Forelimb muscle (tissue), 1 donor: ENCODE measurements around the gene GLRX5. TPM values are rescaled to one million over a fixed set of nuclear protein-coding genes. Genes with fewer than 3 reads are reported as not detected.
A peak's percentile ranks its signal among the peaks of the same experiment; 100 is the strongest.
"Not testable (repeated sequence)": the region's sequence is repeated elsewhere in the genome, so short reads cannot be mapped to it uniquely, and the experiment has no call there.

Experiments
- DNase-seq: peaks from one replicate; pipeline ENCODE4 v3.0.0-alpha.2; 2013; ENCODE audit warnings: low read depth
- polyA plus RNA-seq: library from polyadenylated mRNA; unstranded; fragments of 120-200 nt; gene quantifications from one replicate; pipeline ENCODE4 v1.2.1, GENCODE V29; 2013; ENCODE audit not compliant: insufficient read length

GLRX5 gene
- polyA plus RNA-seq, 1 donor = 48.6 TPM

- DNase-seq = no peak
Measured at GRCh38 chr14:95553141-95553540, 18.3 kb downstream of the GLRX5 start.

GRCh38 chr14:95555053-95555452, 20.2 kb downstream of the GLRX5 start:
- no peak for DNase-seq

GRCh38 chr14:95557291-95557690, 22.4 kb downstream of the GLRX5 start:
- DNase-seq = no peak

GRCh38 chr14:95557832-95558231, 23.0 kb downstream of the GLRX5 start:
- DNase-seq = no peak

- DNase-seq = no peak
Measured at GRCh38 chr14:95559203-95559602, 24.4 kb downstream of the GLRX5 start.

GRCh38 chr14:95561001-95561412, 26.2 kb downstream of the GLRX5 start:
- peak; percentile 36 for DNase-seq

- DNase-seq = no peak
Measured at GRCh38 chr14:95562892-95563685, 28.2 kb downstream of the GLRX5 start.

GRCh38 chr14:95564060-95564459, 29.2 kb downstream of the GLRX5 start:
- DNase-seq = no peak

GRCh38 chr14:95569440-95569839, 34.6 kb downstream of the GLRX5 start:
- DNase-seq = no peak

GRCh38 chr14:95573313-95573712, 38.5 kb downstream of the GLRX5 start:
- DNase-seq = no peak

- DNase-seq = no peak
Measured at GRCh38 chr14:95575840-95576473, 41.1 kb downstream of the GLRX5 start.

- DNase-seq = no peak
Measured at GRCh38 chr14:95577067-95577800, 42.4 kb downstream of the GLRX5 start.

GRCh38 chr14:95577870-95578269, 43.0 kb downstream of the GLRX5 start:
- no peak for DNase-seq

- DNase-seq = not testable (repeated sequence)
Measured at GRCh38 chr14:95583836-95584617, 49.2 kb downstream of the GLRX5 start.

- no peak for DNase-seq
Measured at GRCh38 chr14:95585953-95586620, 51.2 kb downstream of the GLRX5 start.

GRCh38 chr14:95591182-95591581, 56.3 kb downstream of the GLRX5 start:
- not testable (repeated sequence) for DNase-seq

Other genes starting within 250 kb of the GLRX5 start
- 2.5 TPM for gene CLMN, start 215.1 kb upstream of the GLRX5 start, polyA plus RNA-seq
- gene SYNE3, start 18.4 kb upstream of the GLRX5 start, polyA plus RNA-seq = 9.2 TPM
- 0.11 TPM for gene TCL1B, start 151.4 kb downstream of the GLRX5 start, polyA plus RNA-seq
- gene TCL1A, start 179.1 kb downstream of the GLRX5 start, polyA plus RNA-seq = 0.73 TPM